Epidermal melanocyte (primary cell): ENCODE results near the gene ULK4.
A peak's percentile ranks its signal among the peaks of the same experiment; 100 is the strongest.
"Not testable (repeated sequence)": the region's sequence is repeated elsewhere in the genome, so short reads cannot be mapped to it uniquely, and the experiment has no call there.

ENCODE experiments used
- DNase-seq: peaks from one replicate; pipeline ENCODE4 v3.0.0; 2011; ENCODE audit warnings: low spot score; ENCODE audit not compliant: insufficient read length

The ULK4 gene

DNA sequence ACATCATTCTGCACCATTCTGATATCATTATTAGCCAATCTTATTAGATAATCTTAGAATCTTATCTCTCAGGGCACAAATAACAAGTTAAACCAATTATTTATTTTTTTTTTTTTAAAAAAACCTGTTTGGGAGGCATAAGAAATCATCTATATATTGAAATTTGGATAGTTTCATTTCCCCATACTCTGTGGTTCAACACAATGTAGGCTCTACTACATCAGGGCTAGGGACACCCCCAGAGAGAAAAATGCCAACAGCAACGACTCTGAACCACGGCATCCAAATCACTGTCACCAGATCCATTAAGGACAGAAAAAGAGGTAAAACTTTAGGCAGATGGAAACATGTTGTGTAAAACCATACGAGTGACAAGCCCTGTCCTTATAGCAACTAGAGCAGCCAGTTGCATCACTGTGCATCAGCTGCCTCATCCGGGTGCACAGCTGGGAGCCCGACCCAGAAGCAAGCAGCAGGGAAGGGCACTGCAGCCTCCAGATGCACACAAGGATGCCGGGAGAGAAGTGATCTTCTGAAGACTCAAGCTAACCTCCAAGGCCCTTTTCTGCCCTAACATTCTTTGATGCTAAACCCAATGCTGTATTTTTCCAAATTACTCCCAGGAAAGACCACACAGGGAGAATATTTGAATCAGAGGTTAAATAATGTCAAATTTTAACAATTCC, 381.5 kb downstream of the ULK4 start:
- DNase-seq: no peak

DNA sequence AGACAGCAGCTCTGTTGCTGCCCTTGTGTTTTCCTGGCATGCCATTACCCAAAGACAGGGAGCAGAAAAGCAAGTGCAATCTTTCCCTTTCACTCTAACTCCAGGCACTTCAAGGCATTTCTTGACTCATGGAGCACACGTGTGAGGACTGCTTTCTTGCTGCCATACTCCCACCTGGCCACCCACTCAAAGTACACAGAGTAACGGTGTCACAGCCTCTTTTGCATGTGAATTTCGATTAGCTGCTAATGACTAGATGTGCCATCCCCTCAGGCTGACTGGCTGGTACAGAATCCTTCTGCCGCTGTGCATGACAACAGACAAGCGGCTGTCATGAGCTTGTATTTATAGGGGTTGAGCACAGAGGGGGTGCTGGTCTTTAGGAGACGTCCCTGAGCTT, 382.0 kb downstream of the ULK4 start:
- DNase-seq: no peak

DNA sequence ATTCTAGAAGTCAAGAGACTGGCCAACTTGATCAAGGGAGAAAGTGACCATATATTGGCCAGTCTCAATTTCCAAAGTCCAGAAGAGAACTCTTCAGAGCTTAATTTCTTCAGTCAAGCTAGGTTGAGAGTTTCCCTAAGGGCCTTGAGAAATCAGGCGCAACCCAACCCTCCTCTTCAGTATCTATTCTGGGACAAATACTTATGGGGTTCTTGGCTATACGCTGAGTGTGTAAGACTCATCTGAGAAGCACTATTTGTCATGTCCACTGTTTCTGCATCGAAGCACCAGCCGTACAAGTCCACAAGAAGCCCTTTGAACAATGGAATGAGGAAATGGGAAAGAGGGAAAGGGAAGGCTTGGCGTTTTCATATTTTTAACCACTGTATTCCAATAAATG, 383.1 kb downstream of the ULK4 start:
- DNase-seq: no peak

DNA sequence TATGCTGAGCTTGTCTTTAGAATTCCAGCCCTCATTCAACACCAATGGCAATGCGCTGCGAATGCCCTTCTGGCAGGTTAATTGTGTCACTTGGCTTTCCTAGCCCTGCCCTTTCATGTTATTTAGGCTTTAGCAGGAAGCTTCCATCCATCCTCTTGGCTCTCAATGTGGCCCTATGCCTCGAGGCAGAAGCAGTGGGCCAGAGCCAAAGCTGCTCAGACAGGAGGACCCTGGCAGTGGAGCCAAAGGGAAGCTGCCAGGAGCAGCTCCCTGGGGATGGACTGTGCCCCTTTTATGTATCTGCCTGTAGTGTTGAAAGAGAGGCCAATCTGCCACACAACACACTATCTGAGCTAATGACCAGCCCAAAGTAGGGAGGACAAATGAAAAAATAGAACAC, 386.2 kb downstream of the ULK4 start:
- DNase-seq: no peak

DNA sequence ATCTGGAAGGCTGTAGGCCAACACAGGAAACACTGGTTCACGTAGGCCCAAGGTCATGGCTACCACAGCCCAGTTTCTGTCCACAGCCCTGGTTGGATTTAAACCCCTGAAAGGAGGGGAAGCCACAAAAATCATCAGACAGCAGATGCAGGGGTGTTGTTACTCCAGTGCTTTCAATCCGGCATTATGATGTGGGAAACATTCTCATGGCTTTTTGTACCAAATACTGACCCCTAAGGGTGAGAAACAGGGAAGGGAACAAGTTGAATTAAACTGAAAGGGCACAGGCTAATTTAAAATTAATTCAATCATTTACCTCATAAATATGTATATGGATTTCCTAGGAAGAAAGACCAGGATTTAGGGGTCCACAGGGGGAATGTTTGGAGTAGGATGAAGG, 387.0 kb downstream of the ULK4 start:
- no peak for DNase-seq

DNA sequence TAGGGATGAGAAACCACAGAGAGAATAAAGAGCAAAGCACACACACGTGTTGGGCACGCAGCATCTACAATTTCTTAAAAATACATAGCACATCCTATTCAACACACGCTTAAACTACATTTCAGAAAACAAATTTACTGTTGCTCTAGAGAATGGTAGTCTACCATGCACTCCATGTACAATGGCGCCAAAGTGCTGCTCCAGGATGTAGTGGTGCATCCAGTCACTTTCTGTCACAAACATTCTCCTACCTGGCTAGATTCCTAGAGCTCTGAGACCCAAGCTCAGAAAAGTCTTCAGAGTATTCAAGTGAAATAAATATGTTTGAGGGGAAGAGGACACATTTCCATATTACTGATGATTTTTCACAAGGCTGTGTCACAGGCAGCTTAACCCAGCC, 388.3 kb downstream of the ULK4 start:
- DNase-seq: no peak

DNA sequence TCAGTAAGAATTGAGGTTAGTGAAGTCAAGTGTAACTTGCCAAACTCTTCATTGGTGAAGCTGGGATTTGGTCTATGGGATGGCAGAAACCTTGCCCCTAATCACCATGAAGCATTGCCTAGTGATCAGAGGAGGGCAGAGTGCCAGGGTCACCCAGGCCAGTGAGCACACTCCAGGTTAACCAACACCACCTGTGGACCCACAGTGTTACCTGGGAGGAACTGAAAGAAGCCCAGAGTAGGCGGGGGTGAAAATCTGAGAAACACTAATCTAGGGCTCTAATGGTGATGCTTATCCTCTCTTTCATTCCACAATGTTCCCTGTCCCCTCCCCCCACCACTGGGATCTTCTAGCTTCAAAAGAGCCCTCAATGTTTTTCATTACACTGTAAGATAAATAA, 389.8 kb downstream of the ULK4 start:
- no peak for DNase-seq

DNA sequence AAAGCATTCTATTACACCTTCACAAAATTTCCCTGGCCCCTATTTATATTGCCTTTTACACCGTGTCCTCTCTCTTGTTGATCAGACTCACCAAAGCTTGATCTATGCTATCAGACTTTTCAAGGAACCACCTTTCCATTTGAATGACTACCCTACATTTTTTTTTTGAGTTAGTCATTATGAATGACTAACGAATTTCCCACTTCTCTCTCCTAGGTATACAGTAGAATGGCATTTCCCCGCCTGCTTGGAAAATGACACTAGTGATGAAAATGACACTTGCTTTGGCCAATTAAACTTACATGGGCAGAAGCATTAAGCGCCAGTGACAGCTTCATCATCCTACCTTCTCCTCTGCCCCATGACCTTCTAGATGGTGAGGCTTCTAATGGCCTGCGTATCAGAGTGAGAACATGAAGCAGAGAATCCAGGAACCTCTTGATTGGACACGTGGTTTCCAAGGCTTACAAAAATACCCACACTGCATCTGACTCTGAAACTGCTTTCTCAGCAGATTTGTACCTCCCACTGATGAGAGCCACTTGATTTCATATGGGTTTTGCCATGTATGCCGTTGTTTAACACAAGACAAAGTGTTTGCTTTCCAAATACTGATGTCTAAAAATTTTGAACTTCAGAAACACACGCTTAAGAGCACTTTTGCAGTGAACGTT, 392.1 kb downstream of the ULK4 start:
- DNase-seq: no peak

DNA sequence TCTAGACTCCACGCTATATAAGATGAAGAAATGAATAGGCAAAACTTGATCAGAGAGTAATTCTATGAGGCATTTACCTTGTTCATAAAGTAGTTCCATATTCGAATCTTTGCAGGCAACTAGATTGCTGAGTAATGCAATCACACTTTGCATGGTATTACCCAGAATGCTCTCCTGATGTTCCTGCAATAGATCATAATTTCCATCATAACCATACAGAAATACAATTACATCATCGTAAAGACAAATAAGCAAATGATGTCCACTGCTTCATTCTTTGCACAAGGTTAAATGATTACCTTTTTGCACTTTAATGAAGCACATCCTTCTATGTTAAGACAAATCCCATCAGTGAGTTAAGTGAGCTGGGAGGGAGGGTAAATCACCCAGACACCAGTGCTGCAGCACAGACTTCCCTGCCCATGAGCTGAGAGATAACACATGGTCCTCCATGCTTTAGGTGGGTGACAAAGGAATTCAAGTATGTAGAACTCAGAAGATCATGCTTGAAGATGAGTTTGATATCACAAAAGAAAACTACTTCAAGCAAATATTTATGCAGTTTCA, 395.9 kb downstream of the ULK4 start:
- DNase-seq: no peak

DNA sequence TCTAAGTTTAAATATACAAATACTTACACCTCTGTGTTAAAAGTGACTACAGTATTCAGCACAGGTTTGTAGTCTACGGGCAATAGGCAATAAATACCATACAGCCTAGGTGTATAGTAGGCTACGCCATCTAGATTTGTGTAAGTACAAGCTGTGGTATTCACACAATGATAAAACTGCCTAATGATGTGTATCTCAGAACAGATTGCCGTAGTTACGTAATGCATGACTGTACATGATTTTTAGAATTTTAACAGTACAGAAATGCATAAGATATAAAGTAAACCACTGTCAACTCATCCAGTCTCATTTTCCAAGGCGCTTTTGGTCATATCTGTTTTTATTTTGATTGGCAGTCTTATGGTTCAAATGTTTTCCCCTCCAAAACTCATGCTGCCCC, 396.9 kb downstream of the ULK4 start:
- no peak for DNase-seq

DNA sequence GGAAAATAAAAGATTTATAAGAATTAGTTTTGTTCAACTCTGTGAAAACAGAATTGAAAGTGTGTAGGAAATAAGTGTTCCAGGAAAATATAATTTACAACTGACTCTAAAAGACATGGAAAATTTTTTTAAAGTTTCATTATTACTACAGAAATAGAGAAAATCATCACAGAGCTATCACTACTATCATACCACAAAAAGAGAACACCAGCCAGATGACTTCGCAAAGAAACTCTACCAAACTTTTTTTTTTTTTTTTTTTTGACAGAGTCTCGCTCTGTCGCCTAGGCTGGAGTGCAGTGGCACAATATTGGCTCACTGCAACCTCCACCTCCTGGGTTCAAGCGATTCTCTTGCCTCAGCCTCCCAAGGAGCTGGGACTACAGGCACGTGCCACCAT, 405.7 kb downstream of the ULK4 start:
- DNase-seq: not testable (repeated sequence)

DNA sequence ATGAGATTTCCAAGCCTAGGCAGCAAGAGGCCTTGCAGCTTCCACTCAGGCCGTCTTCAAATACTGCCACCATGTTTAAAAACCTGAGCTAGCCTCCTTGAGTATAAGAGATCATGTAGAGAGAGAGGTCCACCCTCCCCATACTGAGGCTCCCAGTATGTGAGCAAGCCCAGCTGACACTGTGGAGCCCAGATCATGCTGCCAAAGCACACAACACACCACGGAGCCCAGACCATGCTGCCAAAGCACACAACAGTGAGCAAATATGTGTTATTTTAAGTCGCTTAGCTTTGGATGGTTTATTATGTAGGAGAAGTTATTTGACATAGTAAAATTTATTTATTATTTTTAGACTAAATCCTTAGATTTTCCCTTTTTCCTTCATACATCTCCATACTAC, 428.9 kb downstream of the ULK4 start:
- DNase-seq: no peak

DNA sequence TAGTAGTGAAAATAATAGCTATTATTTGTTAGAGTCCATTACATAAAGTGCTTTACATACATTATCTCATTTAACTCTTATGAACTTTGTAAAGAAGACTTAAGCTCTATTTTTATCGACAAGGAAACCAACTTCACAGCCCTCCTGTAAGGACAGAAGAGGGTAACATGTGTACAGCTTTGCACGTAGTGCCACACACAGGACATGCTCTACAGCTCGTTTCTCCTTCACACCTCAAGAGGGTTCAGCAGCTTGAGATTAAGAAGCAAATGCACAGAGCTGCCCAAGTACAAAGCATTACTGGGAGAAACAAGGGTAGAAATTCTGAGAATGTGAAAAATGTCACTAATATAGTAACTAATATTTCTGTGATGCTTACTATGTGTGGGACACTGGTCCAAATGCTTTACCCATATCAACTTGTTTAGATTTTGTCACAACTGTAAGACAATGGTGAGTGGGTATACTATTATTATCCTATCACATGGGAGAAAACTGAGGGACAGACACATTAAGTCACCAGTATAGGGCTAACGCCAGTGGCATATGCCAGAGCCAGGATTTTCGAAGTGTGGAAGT, 434.8 kb downstream of the ULK4 start:
- no peak for DNase-seq

DNA sequence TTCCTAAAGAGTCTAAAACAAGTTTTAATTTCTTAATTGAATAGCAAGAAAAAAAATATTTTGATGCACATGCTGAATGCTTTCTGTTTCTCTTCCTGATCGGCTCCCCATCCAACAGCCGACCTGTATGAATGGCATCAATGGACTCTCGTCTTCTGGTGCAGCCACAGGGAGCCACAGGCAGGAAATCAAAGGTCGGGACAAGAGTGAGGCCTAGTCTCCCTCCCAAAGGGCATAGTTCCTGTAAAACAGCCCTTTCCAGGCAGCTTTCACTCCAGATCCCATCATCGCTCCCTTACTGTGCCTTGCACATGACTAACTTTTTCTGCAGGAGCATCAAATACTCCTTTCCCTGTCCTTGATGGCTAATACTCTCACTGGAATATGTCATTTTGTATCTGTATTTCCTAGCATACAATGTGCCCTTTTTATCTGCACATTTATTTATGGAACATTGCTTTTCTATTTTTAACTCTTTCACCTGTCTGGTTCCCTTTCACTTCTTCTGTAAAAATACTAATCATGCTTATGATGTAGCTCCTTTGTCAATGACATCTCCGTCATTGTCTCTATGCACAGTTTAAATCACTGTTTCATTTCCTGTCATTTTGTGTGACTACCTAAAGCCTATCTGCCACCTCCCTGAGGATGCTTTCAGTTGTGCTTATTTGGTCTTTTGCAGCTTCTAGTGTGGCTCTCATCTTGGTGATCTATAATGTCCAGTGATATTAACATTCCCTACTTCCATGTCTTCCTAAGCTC, 436.4 kb downstream of the ULK4 start:
- no peak for DNase-seq

DNA sequence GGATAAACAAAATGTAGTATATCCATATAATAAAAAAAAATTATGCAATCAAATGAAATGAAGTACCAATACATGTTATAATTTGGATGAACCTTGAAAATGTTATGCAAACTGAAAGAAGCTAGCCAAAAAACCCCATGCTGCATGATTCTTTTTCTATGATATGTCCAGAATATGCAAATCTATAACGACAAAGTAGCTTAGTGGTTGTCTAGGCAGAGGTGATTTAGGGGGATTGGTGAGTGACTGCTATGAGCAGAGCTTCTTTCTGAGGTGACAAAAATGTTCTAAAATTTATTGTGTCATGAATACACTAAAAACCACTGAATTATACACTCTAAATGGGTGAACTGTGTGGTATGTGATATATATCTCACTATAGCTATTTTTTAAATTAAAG, 438.0 kb downstream of the ULK4 start:
- DNase-seq: no peak

DNA sequence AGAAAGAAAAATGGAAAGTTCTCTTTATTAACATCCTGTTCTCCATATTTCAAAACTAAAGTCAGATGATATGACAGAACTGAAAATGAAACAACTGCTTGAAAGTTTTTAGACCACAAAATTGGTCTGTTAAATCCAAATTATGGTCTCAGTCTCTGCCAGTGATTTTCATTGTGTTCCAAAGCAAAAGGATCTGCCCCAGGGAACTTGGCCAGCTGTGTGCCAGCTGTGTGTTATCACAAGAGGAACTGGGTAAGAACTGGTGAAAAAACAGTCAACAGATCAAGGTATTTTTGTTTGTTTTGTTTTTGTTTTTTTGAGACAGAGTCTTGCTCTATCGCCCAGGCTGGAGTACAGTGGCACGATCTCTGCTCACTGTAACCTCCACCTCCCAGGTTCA, 439.3 kb downstream of the ULK4 start:
- DNase-seq: peak; percentile 47

DNA sequence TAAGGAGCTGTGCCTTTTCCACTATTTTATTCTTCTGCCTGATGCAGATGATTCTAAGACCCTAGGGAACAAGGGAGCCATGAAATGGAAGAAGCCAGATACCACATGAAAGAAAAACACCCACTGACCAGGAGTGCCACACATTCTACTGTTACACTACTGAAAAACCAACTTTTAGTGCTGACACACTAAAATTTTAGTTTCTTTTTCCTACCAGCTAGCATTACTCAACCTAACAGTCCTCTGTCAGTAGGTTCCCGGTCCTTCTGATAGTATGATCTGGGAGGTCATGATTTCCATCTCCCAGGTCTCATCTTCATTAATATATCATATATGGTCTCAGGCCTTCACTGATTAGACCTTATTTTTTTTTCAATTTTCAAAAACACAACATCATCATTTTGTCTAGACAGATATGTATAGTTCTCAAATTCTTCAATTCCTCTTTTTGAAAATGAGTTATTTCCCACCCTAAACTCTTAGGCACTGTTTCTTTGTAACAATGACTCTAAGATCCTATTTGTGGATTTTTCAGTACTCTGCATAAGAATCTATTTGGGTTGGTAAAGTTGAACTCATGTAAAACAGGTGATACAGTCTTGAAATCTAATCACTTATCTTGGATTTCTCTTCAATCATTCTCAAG, 440.8 kb downstream of the ULK4 start:
- DNase-seq: no peak

DNA sequence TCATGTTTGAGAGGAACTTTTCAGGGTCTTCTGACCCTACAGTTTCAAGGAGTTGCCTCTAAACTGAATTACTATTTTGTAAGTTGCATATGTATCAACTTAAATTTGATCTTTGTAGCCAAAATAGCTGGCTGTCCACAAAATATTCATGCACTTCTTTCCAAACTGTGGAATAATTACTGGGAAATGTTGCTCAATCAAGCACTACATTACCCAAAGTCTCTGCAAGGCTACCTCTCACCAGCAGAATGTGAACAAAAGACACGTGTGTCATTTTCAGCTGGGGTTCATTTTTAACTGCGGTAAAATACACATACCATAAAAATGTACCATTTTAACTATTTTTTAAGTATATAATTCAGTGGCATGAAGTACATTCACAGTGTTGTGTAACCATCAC, 442.2 kb downstream of the ULK4 start:
- no peak for DNase-seq

DNA sequence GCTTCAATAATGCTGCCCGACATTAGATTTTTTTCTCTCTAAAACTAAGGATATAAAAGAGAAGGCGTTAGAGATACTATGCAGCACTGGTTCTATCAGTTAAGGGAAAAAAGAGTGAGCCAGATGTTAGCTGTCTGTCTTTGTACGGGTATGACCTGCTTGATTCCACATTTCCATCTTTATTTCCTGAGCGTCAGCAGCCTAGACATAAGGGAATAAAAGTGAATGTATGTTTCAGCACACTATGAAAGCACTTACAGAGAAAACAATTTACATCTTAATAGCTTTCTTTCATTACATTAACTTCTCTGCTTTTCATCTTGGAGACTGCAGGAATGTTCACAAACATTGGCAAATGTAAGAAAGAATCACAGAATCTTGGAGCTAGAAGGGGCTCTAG, 443.3 kb downstream of the ULK4 start:
- no peak for DNase-seq

DNA sequence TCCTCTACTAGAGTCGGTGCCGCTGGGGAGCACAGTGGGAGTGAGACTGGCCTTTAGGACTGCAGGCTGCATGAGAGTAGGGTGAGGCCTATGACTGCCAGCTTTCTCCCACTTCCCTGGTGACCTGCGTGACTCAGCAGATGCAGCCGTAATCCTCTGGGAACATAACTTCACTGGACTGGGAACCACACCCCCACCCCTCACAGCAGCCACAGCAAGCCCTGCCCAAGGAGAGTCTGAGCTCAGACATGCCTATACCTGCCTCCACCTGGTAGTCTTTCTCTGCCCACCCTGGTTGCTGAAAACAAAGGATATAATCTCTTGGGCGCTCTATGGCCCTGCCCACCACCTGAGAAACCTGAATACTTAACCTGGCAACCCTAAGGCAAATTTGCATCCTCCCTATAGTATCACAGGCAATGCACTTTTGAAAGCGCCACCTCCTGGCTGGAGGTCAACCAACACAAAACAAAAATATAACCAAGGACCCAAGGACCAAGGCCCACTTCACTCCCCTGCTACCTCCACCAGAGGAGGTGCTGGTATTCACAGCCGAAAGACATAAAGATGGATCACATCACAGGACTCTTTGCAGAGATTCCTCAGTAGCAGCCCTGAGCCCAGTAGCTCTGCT, 453.7 kb downstream of the ULK4 start:
- DNase-seq: no peak
